Measurements from ENCODE around the gene IGF2R. TPM values are rescaled to one million over a fixed set of nuclear protein-coding genes. Genes with fewer than 3 reads are reported as not detected.

Gene IGF2R
- total and polyA plus RNA-seq, 2 experiments from 2014 or later: 8.1 to 30.9 TPM

DNA sequence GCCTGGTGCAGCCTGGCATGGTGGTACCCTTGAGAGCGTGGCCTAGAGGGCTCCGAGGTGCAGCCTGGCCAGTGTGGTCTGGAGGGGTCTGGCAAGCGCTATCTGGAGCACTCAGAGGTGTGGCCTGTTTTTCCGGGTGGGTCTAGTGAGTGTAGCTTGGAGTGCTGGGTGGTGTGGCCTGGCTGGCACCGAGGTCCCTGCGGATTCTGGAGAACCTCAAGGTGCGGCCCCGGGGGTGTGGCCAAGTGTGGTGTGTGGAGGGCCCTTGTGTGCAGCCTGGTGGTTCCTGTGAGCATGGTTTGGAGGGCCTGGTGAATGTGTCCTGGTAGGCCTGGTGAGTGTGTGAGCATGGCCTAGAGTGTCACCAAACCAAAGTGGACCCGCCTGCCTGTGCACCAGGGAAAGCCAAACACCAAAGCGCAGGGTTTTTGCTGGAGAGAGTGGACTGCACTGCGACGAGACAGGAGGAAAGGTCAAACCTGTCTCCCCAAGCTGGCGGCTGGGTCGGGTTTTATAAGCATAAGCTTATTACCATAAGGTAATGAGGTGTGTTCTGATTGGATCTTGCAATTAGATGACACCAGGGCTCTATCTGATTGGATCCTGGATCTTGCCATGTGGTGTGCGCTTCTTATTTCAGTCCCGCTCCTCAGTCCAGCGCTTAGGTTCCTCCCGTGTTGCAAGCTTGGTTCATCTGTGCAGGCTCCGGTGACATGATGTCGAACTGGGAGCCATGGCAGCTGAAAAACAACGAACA is 35.7 kb downstream of the IGF2R start:
- Histone ChIP-seq H4K20me1 (ENCODE audit: insufficient read depth) (0 out of 2 replicates have a peak, but pooled peaks cover 4% of the 10 kb centered on the region), H3K9me3 (ENCODE audit: low read depth) (no peaks in the 10 kb centered on the region), H3K79me2 (ENCODE audit: insufficient read depth) (peaks cover 70% of the 10 kb centered on the region), H3F3A (ENCODE audit: insufficient read depth) (no peaks in the 10 kb centered on the region), H3K9me2 (ENCODE audit: insufficient read depth) (no peaks in the 10 kb centered on the region), H3K27ac (no peak overlapping the region), H3K9ac (no peak overlapping the region), H2AFZ (no peak overlapping the region), H3K4me3 (no peak overlapping the region), H3K4me2 (ENCODE audit: unreplicated experiment) (no peak overlapping the region), H3K36me3 (ENCODE audit: low read depth) (no peaks in the 10 kb centered on the region), H3K4me1 (ENCODE audit: insufficient read depth) (no peaks in the 10 kb centered on the region), H3K27me3 (replicated peaks; ENCODE audit: insufficient read depth) (no peaks in the 10 kb centered on the region)
- 94 to 99% methylated on average over 21 of the region's 21 CpGs for WGBS, 2 experiments (ENCODE audit: low coverage in 1 of 2, low lambda C conversion rate in 2 of 2, missing lambda C conversion rate in 2 of 2)
- no peak for DNase-seq
- in situ Hi-C loops (cut with MboI): no loop called here
- no peak for TF ChIP-seq EZH2phosphoT487 (IDR thresholded peaks at IDR 0.05; ENCODE audit: insufficient read depth, low read depth)

DNA sequence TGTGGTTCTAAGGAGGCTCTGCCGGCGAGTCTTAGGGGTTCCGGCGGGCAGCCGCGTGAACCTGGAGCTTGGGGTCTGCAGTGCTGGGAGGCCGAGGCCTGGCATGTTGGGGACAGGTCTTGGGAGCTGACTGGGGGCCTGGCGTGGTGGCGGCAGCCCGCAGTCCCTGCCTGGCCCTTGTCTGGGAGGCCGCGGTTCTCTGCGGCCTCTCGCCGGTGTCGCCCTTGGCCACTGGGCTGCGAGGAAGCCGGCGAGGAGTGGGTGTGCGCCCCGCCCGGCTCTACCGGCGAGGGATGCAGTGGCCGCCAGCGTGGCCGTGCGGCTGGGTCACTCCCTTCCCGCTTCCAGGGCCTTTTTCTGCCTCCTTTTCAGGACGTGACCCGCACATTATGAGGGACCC is 36.3 kb downstream of the IGF2R start:
- WGBS, 2 experiments (ENCODE audit: low coverage in 1 of 2, low lambda C conversion rate in 2 of 2, missing lambda C conversion rate in 2 of 2): 95% methylated on average over 21 to 31 of the region's 31 CpGs
- Histone ChIP-seq H3K36me3 (ENCODE audit: low read depth) (no peaks in the 10 kb centered on the region), H3F3A (ENCODE audit: insufficient read depth) (no peaks in the 10 kb centered on the region), H3K27me3 (replicated peaks; ENCODE audit: insufficient read depth) (no peaks in the 10 kb centered on the region), H3K4me1 (ENCODE audit: insufficient read depth) (no peaks in the 10 kb centered on the region), H3K4me2 (ENCODE audit: unreplicated experiment) (no peak overlapping the region), H3K79me2 (ENCODE audit: insufficient read depth) (peaks cover 65% of the 10 kb centered on the region), H3K27ac (no peak overlapping the region), H3K9me2 (ENCODE audit: insufficient read depth) (no peaks in the 10 kb centered on the region), H2AFZ (no peak overlapping the region), H3K9ac (no peak overlapping the region), H3K4me3 (no peak overlapping the region), H4K20me1 (ENCODE audit: insufficient read depth) (0 out of 2 replicates have a peak, but pooled peaks cover 4% of the 10 kb centered on the region), H3K9me3 (ENCODE audit: low read depth) (no peaks in the 10 kb centered on the region)
- TF ChIP-seq EZH2 (IDR thresholded peaks at IDR 0.05; ENCODE audit: insufficient read depth, poor library complexity, severe bottlenecking) (no peak), EZH2phosphoT487 (IDR thresholded peaks at IDR 0.05; ENCODE audit: insufficient read depth, low read depth) (no peak)
- no peak for DNase-seq
- in situ Hi-C loops (cut with MboI): no loop called here

DNA sequence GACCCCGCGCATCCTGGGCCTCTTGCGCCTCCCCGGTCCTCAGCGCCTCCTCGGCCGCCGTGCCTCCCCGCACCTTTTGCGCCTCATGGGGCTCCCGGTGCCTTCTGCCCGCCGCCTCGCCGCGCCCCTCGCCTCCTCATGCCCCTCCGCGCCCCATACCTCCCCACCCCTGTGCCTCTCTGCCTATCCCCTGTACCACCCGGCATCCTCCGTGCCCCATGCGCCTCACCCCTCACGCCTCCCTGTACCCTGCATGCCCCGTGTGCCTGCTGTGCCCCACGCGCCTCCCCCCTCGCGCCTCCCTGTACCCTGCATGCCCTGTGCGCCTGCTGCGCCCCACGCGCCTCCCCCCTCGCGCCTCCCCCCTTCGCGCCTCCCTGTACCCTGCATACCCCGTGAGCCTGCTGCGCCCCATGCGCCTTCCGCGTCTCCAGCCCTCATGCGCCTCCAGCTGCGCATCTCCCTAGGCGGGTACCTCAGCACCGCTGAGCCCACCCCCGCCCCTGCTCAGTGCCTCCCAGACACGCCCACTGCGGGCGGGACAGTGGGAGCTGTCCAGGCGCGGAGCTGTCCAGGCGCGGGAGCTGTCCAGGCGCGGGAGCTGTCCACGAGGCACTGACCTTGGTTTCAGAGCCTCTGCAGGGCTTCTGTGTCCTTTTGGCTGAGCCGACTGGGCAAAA is 37.1 kb downstream of the IGF2R start:
- Histone ChIP-seq H3K9ac (no peak overlapping the region), H3K27ac (no peak overlapping the region), H3K36me3 (ENCODE audit: low read depth) (0 out of 2 replicates have a peak, but pooled peaks cover under 1% of the 10 kb centered on the region), H3K79me2 (ENCODE audit: insufficient read depth) (peaks cover 57% of the 10 kb centered on the region), H3K9me3 (ENCODE audit: low read depth) (no peaks in the 10 kb centered on the region), H3K4me3 (no peak overlapping the region), H3F3A (ENCODE audit: insufficient read depth) (peaks cover 3% of the 10 kb centered on the region; the same call in 1 of the 2 replicates), H3K27me3 (replicated peaks; ENCODE audit: insufficient read depth) (no peaks in the 10 kb centered on the region), H4K20me1 (ENCODE audit: insufficient read depth) (0 out of 2 replicates have a peak, but pooled peaks cover 4% of the 10 kb centered on the region), H2AFZ (no peak overlapping the region), H3K4me2 (ENCODE audit: unreplicated experiment) (no peak overlapping the region), H3K4me1 (ENCODE audit: insufficient read depth) (0 out of 2 replicates have a peak, but pooled peaks cover 6% of the 10 kb centered on the region), H3K9me2 (ENCODE audit: insufficient read depth) (no peaks in the 10 kb centered on the region)
- 48 to 67% methylated on average over 10 to 57 of the region's 57 CpGs for WGBS, 2 experiments (ENCODE audit: low coverage in 1 of 2, low lambda C conversion rate in 2 of 2, missing lambda C conversion rate in 2 of 2)
- peak; percentile 66 for DNase-seq
- TF ChIP-seq EZH2phosphoT487 (IDR thresholded peaks at IDR 0.05; ENCODE audit: insufficient read depth, low read depth): no peak
- TF ChIP-seq EZH2 (IDR thresholded peaks at IDR 0.05; ENCODE audit: insufficient read depth, poor library complexity, severe bottlenecking): no peak
- in situ Hi-C loops (cut with MboI): no loop called here

DNA sequence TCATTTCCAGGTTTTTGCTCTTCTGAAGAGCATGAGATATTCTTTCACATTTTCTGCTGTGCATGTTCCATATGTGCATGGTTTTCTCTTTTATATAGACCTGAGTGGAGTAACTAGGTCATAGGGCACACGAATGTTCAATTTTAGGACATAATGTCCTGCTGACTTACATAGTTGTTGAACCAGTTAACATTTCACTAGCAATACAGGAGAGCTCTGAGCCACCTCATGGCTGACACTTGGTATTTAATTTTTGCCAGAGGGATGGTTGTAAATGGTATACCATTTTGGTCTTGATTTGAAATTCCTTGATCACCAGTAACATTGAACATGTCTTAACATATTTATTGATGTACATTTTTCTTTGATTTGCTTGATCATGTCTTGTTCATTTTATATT is 38.3 kb downstream of the IGF2R start:
- in situ Hi-C loops (cut with MboI): no loop called here
- H3K9ac ChIP-seq: no peak overlapping the region
- H4K20me1 ChIP-seq (ENCODE audit: insufficient read depth): 0 out of 2 replicates have a peak, but pooled peaks cover 4% of the 10 kb centered on the region
- H2AFZ ChIP-seq: no peak overlapping the region
- H3K27ac ChIP-seq: no peak overlapping the region
- H3K9me3 ChIP-seq (ENCODE audit: low read depth): no peaks in the 10 kb centered on the region
- H3F3A ChIP-seq (ENCODE audit: insufficient read depth): peaks cover 6% of the 10 kb centered on the region; the same call in 1 of the 2 replicates
- WGBS, 2 experiments (ENCODE audit: low coverage in 1 of 2, low lambda C conversion rate in 2 of 2, missing lambda C conversion rate in 2 of 2): 88 to 96% methylated on average over 1 of the region's 1 CpG
- H3K27me3 ChIP-seq (replicated peaks; ENCODE audit: insufficient read depth): no peaks in the 10 kb centered on the region
- peaks cover 52% of the 10 kb centered on the region for H3K79me2 ChIP-seq (ENCODE audit: insufficient read depth)
- DNase-seq: no peak
- H3K9me2 ChIP-seq (ENCODE audit: insufficient read depth): no peaks in the 10 kb centered on the region
- 0 out of 2 replicates have a peak, but pooled peaks cover 6% of the 10 kb centered on the region for H3K4me1 ChIP-seq (ENCODE audit: insufficient read depth)
- TF ChIP-seq EZH2phosphoT487 (IDR thresholded peaks at IDR 0.05; ENCODE audit: insufficient read depth, low read depth) (no peak), EZH2 (IDR thresholded peaks at IDR 0.05; ENCODE audit: insufficient read depth, poor library complexity, severe bottlenecking) (no peak)
- H3K4me2 ChIP-seq (ENCODE audit: unreplicated experiment): no peak overlapping the region
- no peak overlapping the region for H3K4me3 ChIP-seq
- peaks cover 6% of the 10 kb centered on the region; the same call in 1 of the 2 replicates for H3K36me3 ChIP-seq (ENCODE audit: low read depth)
